ENCODE data around the gene CTDSPL. TPM values are rescaled to one million over a fixed set of nuclear protein-coding genes. Genes with fewer than 3 reads are reported as not detected.

CTDSPL gene
- total and polyA plus RNA-seq, 2 experiments from 2014 or later = 15.3 to 22.3 TPM

DNA sequence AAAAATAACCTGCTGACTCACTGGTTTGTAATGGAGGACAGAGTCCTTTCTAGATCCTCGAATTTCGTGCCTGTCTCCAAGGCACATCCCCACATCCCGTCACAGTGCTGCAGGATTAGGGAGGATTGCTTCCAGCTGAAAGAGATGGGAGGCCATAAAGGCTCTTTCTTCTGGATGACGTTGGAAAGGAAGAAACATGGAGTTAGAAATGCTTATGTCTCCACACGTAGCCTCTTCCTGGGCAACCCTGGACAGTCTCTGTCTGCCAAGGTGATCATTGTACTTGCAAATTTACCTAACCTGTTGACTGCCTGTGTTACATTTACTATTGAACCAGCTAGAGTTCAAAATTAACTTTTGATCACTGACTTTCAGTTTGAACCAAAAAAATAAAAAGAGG is 101.3 kb downstream of the CTDSPL start:
- H3K36me3 ChIP-seq = no peaks in the 10 kb centered on the region
- H3K27ac ChIP-seq = no peak overlapping the region
- H3K4me1 ChIP-seq (ENCODE audit: low read depth) = no peaks in the 10 kb centered on the region
- TF ChIP-seq CTCF (IDR thresholded peaks at IDR 0.05; ENCODE audit: low read depth, low read length) = no peak
- H3K4me3 ChIP-seq = no peak overlapping the region
- no peaks in the 10 kb centered on the region for H3K27me3 ChIP-seq
- DNase-seq (ENCODE audit: low read depth in 1 of 2, low spot score in 1 of 2) = no peak
- H3K9me3 ChIP-seq (ENCODE audit: low read depth) = no peaks in the 10 kb centered on the region

DNA sequence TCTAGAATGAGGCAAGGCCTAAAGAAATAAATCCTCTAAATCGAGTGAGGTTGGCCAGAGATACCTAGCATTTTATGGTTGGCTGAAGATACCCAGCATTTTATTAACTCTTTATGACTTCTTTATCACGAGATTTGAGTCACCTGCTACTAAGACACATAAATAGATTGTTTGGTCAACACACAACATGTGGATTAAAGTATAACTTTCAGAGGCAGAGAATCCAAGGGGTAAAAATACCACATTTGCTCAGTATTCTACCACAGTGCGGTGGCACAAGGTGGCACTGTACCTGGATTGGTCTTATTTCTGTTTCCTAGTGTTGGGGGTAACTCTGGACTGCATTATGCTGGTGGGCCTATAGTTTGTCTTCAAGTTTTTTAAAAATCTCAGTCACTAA is 102.0 kb downstream of the CTDSPL start:
- DNase-seq (ENCODE audit: low read depth in 1 of 2, low spot score in 1 of 2) = no peak
- Histone ChIP-seq H3K27ac (no peak overlapping the region), H3K9me3 (ENCODE audit: low read depth) (no peaks in the 10 kb centered on the region), H3K27me3 (no peaks in the 10 kb centered on the region), H3K4me3 (no peak overlapping the region), H3K4me1 (ENCODE audit: low read depth) (no peaks in the 10 kb centered on the region), H3K36me3 (no peaks in the 10 kb centered on the region)
- TF ChIP-seq CTCF (IDR thresholded peaks at IDR 0.05; ENCODE audit: low read depth, low read length) = no peak

DNA sequence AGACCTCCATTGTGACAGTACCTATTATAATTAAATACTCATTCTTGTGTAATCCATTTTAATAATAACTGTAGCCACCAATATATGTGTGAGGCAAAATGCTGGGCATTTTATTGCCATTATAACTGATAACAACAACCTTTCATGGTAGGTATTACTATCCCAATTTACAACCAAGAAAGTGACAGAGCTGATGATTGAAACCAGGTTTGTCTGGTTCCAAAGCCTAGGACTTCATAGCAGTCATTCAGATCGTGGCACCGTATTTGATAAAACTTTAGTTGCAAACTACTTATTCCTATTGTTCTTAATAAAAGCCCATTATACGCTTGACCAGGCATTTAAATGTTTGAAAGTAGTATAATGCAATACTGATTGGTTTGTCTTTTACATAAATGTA is 102.5 kb downstream of the CTDSPL start:
- no peaks in the 10 kb centered on the region for H3K9me3 ChIP-seq (ENCODE audit: low read depth)
- no peaks in the 10 kb centered on the region for H3K27me3 ChIP-seq
- no peak overlapping the region for H3K27ac ChIP-seq
- no peak overlapping the region for H3K4me3 ChIP-seq
- no peak for TF ChIP-seq CTCF (IDR thresholded peaks at IDR 0.05; ENCODE audit: low read depth, low read length)
- H3K36me3 ChIP-seq = no peaks in the 10 kb centered on the region
- DNase-seq (ENCODE audit: low read depth in 1 of 2, low spot score in 1 of 2) = no peak
- no peaks in the 10 kb centered on the region for H3K4me1 ChIP-seq (ENCODE audit: low read depth)

DNA sequence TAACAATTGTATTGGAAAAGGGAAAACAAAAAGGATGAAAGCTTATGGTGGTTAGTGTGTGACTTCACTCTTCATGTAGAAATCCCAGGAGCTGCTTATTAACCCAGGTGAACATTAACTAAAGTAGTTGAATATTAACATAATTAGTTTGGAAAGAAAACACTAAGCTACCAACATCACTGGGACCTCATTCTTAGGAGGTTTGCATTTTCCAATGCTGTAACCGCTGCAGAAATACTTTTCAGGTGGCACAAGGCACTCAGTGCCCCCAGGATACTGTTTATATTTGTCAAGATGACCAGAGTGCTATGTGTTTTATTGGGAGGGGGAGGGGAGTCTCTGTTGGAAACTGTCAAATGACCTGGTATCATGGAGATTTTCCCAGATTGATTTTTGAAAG is 103.0 kb downstream of the CTDSPL start:
- DNase-seq (ENCODE audit: low read depth in 1 of 2, low spot score in 1 of 2) = no peak
- H3K36me3 ChIP-seq = no peaks in the 10 kb centered on the region
- TF ChIP-seq CTCF (IDR thresholded peaks at IDR 0.05; ENCODE audit: low read depth, low read length) = no peak
- no peaks in the 10 kb centered on the region for H3K9me3 ChIP-seq (ENCODE audit: low read depth)
- H3K4me1 ChIP-seq (ENCODE audit: low read depth) = no peaks in the 10 kb centered on the region
- no peaks in the 10 kb centered on the region for H3K27me3 ChIP-seq
- H3K4me3 ChIP-seq = no peak overlapping the region
- H3K27ac ChIP-seq = no peak overlapping the region

DNA sequence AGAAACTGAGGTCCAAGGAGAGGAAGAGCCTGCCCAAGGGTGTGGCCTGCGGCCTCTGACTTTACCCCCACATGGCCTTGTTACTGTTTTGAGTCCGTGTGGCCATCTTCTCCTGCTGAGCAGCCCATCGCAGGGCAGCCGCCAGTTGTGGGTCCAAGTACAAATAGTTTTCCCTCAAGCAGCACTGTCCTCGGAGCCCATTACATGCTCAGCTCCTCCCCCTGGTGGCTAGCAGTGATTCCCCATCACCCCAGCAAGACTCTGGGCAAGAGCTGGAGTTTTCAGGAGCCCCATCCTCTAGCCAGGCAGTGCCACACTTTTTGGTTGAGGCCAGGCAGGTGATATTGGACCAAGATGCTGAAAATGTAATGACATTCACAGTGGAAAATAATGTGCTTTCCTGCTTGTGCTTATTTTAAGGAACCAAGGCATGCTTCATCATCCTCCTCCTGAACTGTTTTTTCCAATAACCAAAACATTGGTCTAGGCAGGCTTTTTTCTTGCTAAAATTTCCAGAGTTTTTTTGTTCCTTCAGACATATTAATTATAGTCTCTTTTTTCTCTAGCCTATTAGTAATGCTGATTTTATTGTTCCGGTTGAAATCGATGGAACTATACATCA is 105.7 kb downstream of the CTDSPL start:
- DNase-seq (ENCODE audit: low read depth in 1 of 2, low spot score in 1 of 2) = peak; percentile 71 to 83
- peak; percentile 95 for TF ChIP-seq CTCF (IDR thresholded peaks at IDR 0.05; ENCODE audit: low read depth, low read length)
- no peak overlapping the region for H3K27ac ChIP-seq
- H3K4me3 ChIP-seq = no peak overlapping the region
- H3K36me3 ChIP-seq = no peaks in the 10 kb centered on the region
- H3K4me1 ChIP-seq (ENCODE audit: low read depth) = no peaks in the 10 kb centered on the region
- H3K27me3 ChIP-seq = no peaks in the 10 kb centered on the region
- H3K9me3 ChIP-seq (ENCODE audit: low read depth) = no peaks in the 10 kb centered on the region
